Measurements from ENCODE around the gene SFTA2. TPM values are rescaled to one million over a fixed set of nuclear protein-coding genes. Genes with fewer than 3 reads are reported as not detected.

The SFTA2 gene
- total RNA-seq (not detected in 2 replicates), polyA plus RNA-seq (not detected in 2 replicates), polyA minus RNA-seq (not detected in 2 replicates)
- total RNA-seq (2013) = not detected

GRCh38 chr6:30931969-30932645 is at the start of gene SFTA2:
Gene SFTA2 (minus strand): TSS chr6:30932170. CDS start chr6:30932096, 74 bp downstream.
- Histone ChIP-seq H4K20me1 (ENCODE audit: control insufficient read depth, insufficient read depth, low read length, poor library complexity, severe bottlenecking) (no peaks in the 10 kb centered on the region), H3K79me2 (ENCODE audit: control insufficient read depth, insufficient read depth, low read length) (no peaks in the 10 kb centered on the region), H3K36me3 (replicated peaks in 1 of 2; ENCODE audit: control extremely low read depth in 1 of 2, control insufficient read depth in 1 of 2, extremely low read depth in 1 of 2, insufficient read depth in 2 of 2, low read length in 1 of 2) (no peaks in the 10 kb centered on the region), H3K4me3 (ENCODE audit: control extremely low read depth in 1 of 5, extremely low read depth in 1 of 5, insufficient read depth in 1 of 5, low read depth in 2 of 5, low read length in 4 of 5) (no peak within 1 kb of the TSS), H3K27me3 (replicated peaks in 1 of 4; ENCODE audit: control extremely low read depth in 1 of 4, control insufficient read depth in 3 of 4, insufficient read depth in 4 of 4, low read length in 3 of 4) (peaks cover 0 to 3% (median under 1%) of the 10 kb centered on the region in 4 experiments), H3K4me1 (ENCODE audit: control insufficient read depth in 2 of 2, insufficient read depth in 2 of 2, low read length in 2 of 2) (no peaks in the 10 kb centered on the region), H3K9ac (ENCODE audit: low read length) (no peak within 1 kb of the TSS), H3K4me2 (replicated peaks; ENCODE audit: low read depth, low read length, poor library complexity, severe bottlenecking) (no peak within 1 kb of the TSS), H3K9me3 (ENCODE audit: control extremely low read depth in 1 of 3, control insufficient read depth in 2 of 3, insufficient read depth in 1 of 3, low read length in 2 of 3) (peaks cover 0 to 11% (median 6%) of the 10 kb centered on the region in 3 donors), H2AFZ (ENCODE audit: insufficient read depth, low read depth, low read length, poor library complexity, severe bottlenecking) (no peak within 1 kb of the TSS), H3K27ac (ENCODE audit: low read length in 2 of 2) (no peak within 1 kb of the TSS)
- POLR2A ChIA-PET = no interaction called here
- CTCF ChIA-PET = no interaction called here
- Mint-ChIP-seq H3K27me3 (peaks cover 18% of the 10 kb centered on the region), H3K4me1 (no peaks in the 10 kb centered on the region), H3K9me3 (ENCODE audit: insufficient read depth) (peaks cover 6% of the 10 kb centered on the region), H3K4me3 (no peak within 1 kb of the TSS), H3K27ac (no peak within 1 kb of the TSS)
- WGBS (ENCODE audit: insufficient coverage) = 90% methylated on average over 2 of the region's 7 CpGs
- no peak for TF ChIP-seq EZH2 (IDR thresholded peaks at IDR 0.05; ENCODE audit: borderline replicate concordance, insufficient read depth, low read depth, low read length, poor library complexity, severe bottlenecking)
- TF ChIP-seq CTCF (IDR thresholded peaks at IDR 0.05) = no peak
- ATAC-seq (ENCODE audit: low read depth) = no peak
- intact Hi-C loops (cut with micrococcal nuclease) = no loop called here
- DNase-seq = no peak

GRCh38 chr6:30979690-30980089 is 47.7 kb upstream of the SFTA2 start:
- CTCF ChIA-PET = no interaction called here
- POLR2A ChIA-PET = no interaction called here
- no peaks in the 10 kb centered on the region for H3K9me3 Mint-ChIP-seq (ENCODE audit: insufficient read depth)

More at GRCh38 chr6:30979690-30980089, 47.7 kb upstream of the SFTA2 start:
- TF ChIP-seq CTCF (IDR thresholded peaks at IDR 0.05) (no peak), EZH2 (IDR thresholded peaks at IDR 0.05; ENCODE audit: borderline replicate concordance, insufficient read depth, low read depth, low read length, poor library complexity, severe bottlenecking) (no peak)
- H3K4me3 Mint-ChIP-seq = no peak overlapping the region
- DNase-seq (no peak), ATAC-seq (ENCODE audit: low read depth) (no peak)
- Histone ChIP-seq H3K4me2 (replicated peaks; ENCODE audit: low read depth, low read length, poor library complexity, severe bottlenecking) (no peak overlapping the region), H3K4me3 (ENCODE audit: control extremely low read depth in 1 of 5, extremely low read depth in 1 of 5, insufficient read depth in 1 of 5, low read depth in 2 of 5, low read length in 4 of 5) (no peak overlapping the region), H3K27me3 (replicated peaks in 1 of 4; ENCODE audit: control extremely low read depth in 1 of 4, control insufficient read depth in 3 of 4, insufficient read depth in 4 of 4, low read length in 3 of 4) (peaks cover 0 to 22% (median 6%) of the 10 kb centered on the region in 4 experiments), H3K9me3 (ENCODE audit: control extremely low read depth in 1 of 3, control insufficient read depth in 2 of 3, insufficient read depth in 1 of 3, low read length in 2 of 3) (no peaks in the 10 kb centered on the region), H4K20me1 (ENCODE audit: control insufficient read depth, insufficient read depth, low read length, poor library complexity, severe bottlenecking) (no peaks in the 10 kb centered on the region), H2AFZ (ENCODE audit: insufficient read depth, low read depth, low read length, poor library complexity, severe bottlenecking) (no peak overlapping the region), H3K27ac (ENCODE audit: low read length in 2 of 2) (no peak overlapping the region), H3K4me1 (ENCODE audit: control insufficient read depth in 2 of 2, insufficient read depth in 2 of 2, low read length in 2 of 2) (peaks cover 0 to 6% of the 10 kb centered on the region in 2 donors), H3K36me3 (replicated peaks in 1 of 2; ENCODE audit: control extremely low read depth in 1 of 2, control insufficient read depth in 1 of 2, extremely low read depth in 1 of 2, insufficient read depth in 2 of 2, low read length in 1 of 2) (no peaks in the 10 kb centered on the region), H3K79me2 (ENCODE audit: control insufficient read depth, insufficient read depth, low read length) (no peaks in the 10 kb centered on the region), H3K9ac (ENCODE audit: low read length) (no peak overlapping the region)
- WGBS (ENCODE audit: insufficient coverage) = 100% methylated on average over 2 of the region's 4 CpGs
- peaks cover 7% of the 10 kb centered on the region for H3K4me1 Mint-ChIP-seq
- peaks cover 42% of the 10 kb centered on the region for H3K27me3 Mint-ChIP-seq
- H3K27ac Mint-ChIP-seq = no peak overlapping the region
- intact Hi-C loops (cut with micrococcal nuclease) = no loop called here

Measured in B cell (primary cell).